Stimulated activated CD4-positive, alpha-beta T cell treated with anti-CD3 and anti-CD28 coated beads, Interleukin-1b, Interleukin-23, amount 100 ng/mL, for 4 hours (primary cell): ENCODE data around the gene RIPOR2.
"Not testable (repeated sequence)": the region's sequence is repeated elsewhere in the genome, so short reads cannot be mapped to it uniquely, and the experiment has no call there.

Experiments
- DNase-seq, 2 donors: peaks; one replicate each; pipeline ENCODE4 v3.0.0-alpha.2; 2020; ENCODE audit warnings: low read depth in 2 of 2

The RIPOR2 gene

GRCh38 chr6:24957199-24957598 lies 21.4 kb upstream of the RIPOR2 start:
- no peak for DNase-seq

GRCh38 chr6:24953726-24954125 lies 18.0 kb upstream of the RIPOR2 start:
- no peak for DNase-seq

- no peak for DNase-seq
Measured at GRCh38 chr6:24951811-24952299, 16.1 kb upstream of the RIPOR2 start.

GRCh38 chr6:24950218-24950941 lies 14.6 kb upstream of the RIPOR2 start:
- no peak for DNase-seq

- DNase-seq: no peak
Measured at GRCh38 chr6:24949020-24949569, 13.3 kb upstream of the RIPOR2 start.

- DNase-seq: not testable (repeated sequence)
Measured at GRCh38 chr6:24948261-24948660, 12.5 kb upstream of the RIPOR2 start.

GRCh38 chr6:24947636-24948035 lies 11.9 kb upstream of the RIPOR2 start:
- no peak for DNase-seq

- no peak for DNase-seq
Measured at GRCh38 chr6:24945054-24945453, 9.3 kb upstream of the RIPOR2 start.

GRCh38 chr6:24943774-24944173 lies 8.0 kb upstream of the RIPOR2 start:
- DNase-seq: no peak

GRCh38 chr6:24940311-24940917 lies 4.7 kb upstream of the RIPOR2 start:
- DNase-seq: no peak

- peak in 1 of 2 donors; percentile 48 for DNase-seq
Measured at GRCh38 chr6:24936641-24937317, 1.0 kb upstream of the RIPOR2 start.

- DNase-seq: no peak
Measured at GRCh38 chr6:24933868-24934401, 1.8 kb downstream of the RIPOR2 start.

GRCh38 chr6:24933266-24933665 lies 2.5 kb downstream of the RIPOR2 start:
- no peak for DNase-seq

GRCh38 chr6:24932832-24933231 lies 2.9 kb downstream of the RIPOR2 start:
- DNase-seq: no peak

GRCh38 chr6:24931718-24932691 lies 3.8 kb downstream of the RIPOR2 start:
- DNase-seq: no peak

GRCh38 chr6:24931296-24931695 lies 4.5 kb downstream of the RIPOR2 start:
- DNase-seq: no peak

GRCh38 chr6:24930431-24930871 lies 5.3 kb downstream of the RIPOR2 start:
- DNase-seq: no peak

GRCh38 chr6:24929242-24929641 lies 6.5 kb downstream of the RIPOR2 start:
- DNase-seq: no peak

GRCh38 chr6:24927985-24928745 lies 7.6 kb downstream of the RIPOR2 start:
- DNase-seq: no peak

- no peak for DNase-seq
Measured at GRCh38 chr6:24927277-24927955, 8.3 kb downstream of the RIPOR2 start.
